ENCODE results near the gene SHISAL2A.
A peak's percentile ranks its signal among the peaks of the same experiment; 100 is the strongest.

Gene SHISAL2A

DNA sequence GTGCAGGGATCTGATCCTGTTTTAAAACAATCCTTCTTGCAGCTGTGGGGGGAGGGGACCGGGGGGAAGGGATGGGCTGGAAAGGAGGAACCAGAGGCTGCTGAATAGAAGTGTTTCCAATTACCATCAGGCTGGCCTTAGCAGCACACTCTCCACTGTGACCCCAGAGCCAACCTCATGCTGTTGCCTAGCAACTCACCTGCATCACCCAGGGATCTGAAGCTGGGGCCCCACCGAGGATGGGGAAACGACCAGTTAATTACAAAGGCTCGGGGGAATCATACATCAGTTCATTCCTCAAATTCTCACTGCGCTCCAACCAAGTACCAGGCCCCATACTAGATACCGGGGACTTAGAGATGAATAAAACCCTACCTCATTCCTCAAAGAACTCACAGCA is 42.7 kb upstream of the SHISAL2A start:
- no peaks in the 10 kb centered on the region for H3K9me3 ChIP-seq (replicated peaks in 1 of 2; ENCODE audit: control insufficient read depth in 2 of 2, insufficient read depth in 1 of 2, low read depth in 1 of 2, low read length in 2 of 2)
- peak overlapping the region; percentile 93 for H3K27ac ChIP-seq (replicated peaks; ENCODE audit: low read length)
- H3K4ac ChIP-seq (ENCODE audit: low read length), result no peak overlapping the region
- no peaks in the 10 kb centered on the region for H3K36me3 ChIP-seq (replicated peaks in 1 of 2; ENCODE audit: control insufficient read depth in 2 of 2, insufficient read depth in 2 of 2, low read length in 2 of 2)
- H3K4me1 ChIP-seq (ENCODE audit: control insufficient read depth in 2 of 2, insufficient read depth in 1 of 2, low read depth in 1 of 2, low read length in 2 of 2), result peaks cover 26 to 29% of the 10 kb centered on the region in 2 donors
- H3K79me1 ChIP-seq (ENCODE audit: low read depth, low read length), result no peaks in the 10 kb centered on the region
- peak; percentile 80 for DNase-seq (ENCODE audit: low spot score)
- H3K4me2 ChIP-seq (ENCODE audit: insufficient read depth, low read length, poor library complexity, severe bottlenecking), result peak overlapping the region; percentile 23
- no peak overlapping the region for H3K23ac ChIP-seq (ENCODE audit: low read depth, low read length, poor library complexity)
- H2BK5ac ChIP-seq (ENCODE audit: low read length), result no peak overlapping the region
- peak overlapping the region; percentile 51 for H2AFZ ChIP-seq (ENCODE audit: low read length)
- H2AK5ac ChIP-seq (ENCODE audit: low read depth, low read length), result no peak overlapping the region
- no peak overlapping the region for H2BK15ac ChIP-seq (ENCODE audit: low read length)
- no CpG with 5 or more reads among the region's 6 CpGs for WGBS, 2 donors (ENCODE audit: extremely low coverage in 2 of 2, insufficient read length in 2 of 2, insufficient replicate concordance in 1 of 2)
- H3K4me3 ChIP-seq (ENCODE audit: low read length in 2 of 2), result no peak overlapping the region
- no peak overlapping the region for H3K9ac ChIP-seq (ENCODE audit: low read depth, low read length, poor library complexity)
- H2BK12ac ChIP-seq (ENCODE audit: low read length), result no peak overlapping the region
- no peak overlapping the region for H3K14ac ChIP-seq (ENCODE audit: low read length)
- H4K8ac ChIP-seq (ENCODE audit: low read depth, low read length), result no peak overlapping the region
- H4K91ac ChIP-seq (ENCODE audit: low read depth, low read length, poor library complexity), result no peak overlapping the region
- no peak overlapping the region for H2BK120ac ChIP-seq (ENCODE audit: low read depth, low read length)
- H3K18ac ChIP-seq (ENCODE audit: low read length), result no peak overlapping the region
- H3K27me3 ChIP-seq (ENCODE audit: control insufficient read depth in 3 of 3, insufficient read depth in 3 of 3, low read depth in 1 of 3, low read length in 3 of 3), result no peaks in the 10 kb centered on the region

DNA sequence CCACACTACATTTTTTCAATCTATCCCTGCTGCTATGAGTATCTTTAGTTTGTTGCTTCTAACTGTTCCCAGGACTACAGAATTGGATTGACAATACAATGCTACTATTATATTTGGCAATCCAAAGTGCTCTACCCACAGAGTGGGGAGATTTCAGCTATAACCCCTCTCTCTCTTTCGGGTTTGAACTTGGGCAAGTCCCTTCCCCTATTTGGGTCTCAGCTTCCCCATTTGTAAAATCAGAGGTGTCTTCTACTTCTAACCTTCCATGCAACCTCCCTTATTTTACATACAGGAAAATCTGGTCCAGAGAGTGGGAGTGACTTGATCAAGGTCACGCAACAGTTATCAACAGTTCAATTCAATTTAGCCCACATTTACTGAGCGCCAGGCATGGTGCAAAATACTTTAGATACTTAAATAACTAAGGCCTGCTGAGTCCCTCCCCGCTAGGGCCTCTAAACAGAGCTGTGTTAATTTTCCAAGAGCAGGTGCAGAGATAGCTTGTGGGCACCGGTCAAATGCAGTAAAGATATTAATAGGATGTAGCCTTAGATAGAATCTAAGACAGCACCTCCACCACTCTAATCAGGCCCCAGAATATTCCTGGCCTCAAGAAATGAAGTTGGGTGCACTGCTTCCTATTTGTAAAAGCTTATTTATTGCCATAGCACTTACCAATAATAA is 40.2 kb upstream of the SHISAL2A start:
- Histone ChIP-seq H3K9ac (ENCODE audit: low read depth, low read length, poor library complexity) (no peak overlapping the region), H3K18ac (ENCODE audit: low read length) (no peak overlapping the region), H3K4me3 (ENCODE audit: low read length in 2 of 2) (no peak overlapping the region), H2AK5ac (ENCODE audit: low read depth, low read length) (no peak overlapping the region), H3K14ac (ENCODE audit: low read length) (no peak overlapping the region), H2BK120ac (ENCODE audit: low read depth, low read length) (no peak overlapping the region), H2AFZ (ENCODE audit: low read length) (no peak overlapping the region), H3K27ac (replicated peaks; ENCODE audit: low read length) (no peak overlapping the region), H2BK15ac (ENCODE audit: low read length) (no peak overlapping the region), H2BK5ac (ENCODE audit: low read length) (no peak overlapping the region), H3K4ac (ENCODE audit: low read length) (no peak overlapping the region), H3K23ac (ENCODE audit: low read depth, low read length, poor library complexity) (no peak overlapping the region), H3K9me3 (replicated peaks in 1 of 2; ENCODE audit: control insufficient read depth in 2 of 2, insufficient read depth in 1 of 2, low read depth in 1 of 2, low read length in 2 of 2) (no peaks in the 10 kb centered on the region), H3K4me1 (ENCODE audit: control insufficient read depth in 2 of 2, insufficient read depth in 1 of 2, low read depth in 1 of 2, low read length in 2 of 2) (peaks cover 24 to 29% of the 10 kb centered on the region in 2 donors), H3K27me3 (ENCODE audit: control insufficient read depth in 3 of 3, insufficient read depth in 3 of 3, low read depth in 1 of 3, low read length in 3 of 3) (no peaks in the 10 kb centered on the region), H2BK12ac (ENCODE audit: low read length) (no peak overlapping the region), H3K4me2 (ENCODE audit: insufficient read depth, low read length, poor library complexity, severe bottlenecking) (no peak overlapping the region), H4K91ac (ENCODE audit: low read depth, low read length, poor library complexity) (no peak overlapping the region), H4K8ac (ENCODE audit: low read depth, low read length) (no peak overlapping the region), H3K79me1 (ENCODE audit: low read depth, low read length) (no peaks in the 10 kb centered on the region), H3K36me3 (replicated peaks in 1 of 2; ENCODE audit: control insufficient read depth in 2 of 2, insufficient read depth in 2 of 2, low read length in 2 of 2) (no peaks in the 10 kb centered on the region)
- whole genome bisulfite sequencing, 2 donors (ENCODE audit: extremely low coverage in 2 of 2, insufficient read length in 2 of 2, insufficient replicate concordance in 1 of 2), result no CpG with 5 or more reads among the region's 5 CpGs
- no peak for DNase-seq (ENCODE audit: low spot score)

DNA sequence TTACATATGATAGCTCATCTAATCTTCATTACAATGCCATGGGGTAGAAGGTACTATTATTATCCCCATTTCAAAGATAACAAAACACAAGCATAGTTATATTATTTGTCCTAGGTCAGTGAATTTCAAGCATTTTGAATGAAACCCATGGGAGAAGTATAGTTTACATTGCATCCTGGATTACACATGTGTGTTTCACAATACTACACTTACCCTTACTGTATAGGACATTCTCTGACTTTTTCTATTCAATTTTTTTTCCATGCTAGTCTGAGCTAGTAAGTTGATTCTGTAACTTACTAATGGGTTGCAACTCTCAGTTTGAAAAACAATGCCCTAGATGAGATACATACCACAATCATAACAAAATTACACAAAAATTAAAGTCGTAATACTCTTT is 39.5 kb upstream of the SHISAL2A start:
- Histone ChIP-seq H3K4ac (ENCODE audit: low read length) (no peak overlapping the region), H3K23ac (ENCODE audit: low read depth, low read length, poor library complexity) (no peak overlapping the region), H2BK5ac (ENCODE audit: low read length) (no peak overlapping the region), H3K14ac (ENCODE audit: low read length) (no peak overlapping the region), H2BK12ac (ENCODE audit: low read length) (no peak overlapping the region), H3K27me3 (ENCODE audit: control insufficient read depth in 3 of 3, insufficient read depth in 3 of 3, low read depth in 1 of 3, low read length in 3 of 3) (no peaks in the 10 kb centered on the region), H4K8ac (ENCODE audit: low read depth, low read length) (no peak overlapping the region), H3K79me1 (ENCODE audit: low read depth, low read length) (no peaks in the 10 kb centered on the region), H2BK120ac (ENCODE audit: low read depth, low read length) (no peak overlapping the region), H3K36me3 (replicated peaks in 1 of 2; ENCODE audit: control insufficient read depth in 2 of 2, insufficient read depth in 2 of 2, low read length in 2 of 2) (no peaks in the 10 kb centered on the region), H2BK15ac (ENCODE audit: low read length) (no peak overlapping the region), H3K4me2 (ENCODE audit: insufficient read depth, low read length, poor library complexity, severe bottlenecking) (no peak overlapping the region), H3K4me1 (ENCODE audit: control insufficient read depth in 2 of 2, insufficient read depth in 1 of 2, low read depth in 1 of 2, low read length in 2 of 2) (peaks cover 22 to 29% of the 10 kb centered on the region in 2 donors), H2AFZ (ENCODE audit: low read length) (no peak overlapping the region), H3K9ac (ENCODE audit: low read depth, low read length, poor library complexity) (no peak overlapping the region), H3K27ac (replicated peaks; ENCODE audit: low read length) (no peak overlapping the region), H2AK5ac (ENCODE audit: low read depth, low read length) (no peak overlapping the region), H3K4me3 (ENCODE audit: low read length in 2 of 2) (no peak overlapping the region), H3K9me3 (replicated peaks in 1 of 2; ENCODE audit: control insufficient read depth in 2 of 2, insufficient read depth in 1 of 2, low read depth in 1 of 2, low read length in 2 of 2) (no peaks in the 10 kb centered on the region), H4K91ac (ENCODE audit: low read depth, low read length, poor library complexity) (no peak overlapping the region), H3K18ac (ENCODE audit: low read length) (no peak overlapping the region)
- DNase-seq (ENCODE audit: low spot score), result no peak
- WGBS, 2 donors (ENCODE audit: extremely low coverage in 2 of 2, insufficient read length in 2 of 2, insufficient replicate concordance in 1 of 2), result no CpG with 5 or more reads among the region's 1 CpG

DNA sequence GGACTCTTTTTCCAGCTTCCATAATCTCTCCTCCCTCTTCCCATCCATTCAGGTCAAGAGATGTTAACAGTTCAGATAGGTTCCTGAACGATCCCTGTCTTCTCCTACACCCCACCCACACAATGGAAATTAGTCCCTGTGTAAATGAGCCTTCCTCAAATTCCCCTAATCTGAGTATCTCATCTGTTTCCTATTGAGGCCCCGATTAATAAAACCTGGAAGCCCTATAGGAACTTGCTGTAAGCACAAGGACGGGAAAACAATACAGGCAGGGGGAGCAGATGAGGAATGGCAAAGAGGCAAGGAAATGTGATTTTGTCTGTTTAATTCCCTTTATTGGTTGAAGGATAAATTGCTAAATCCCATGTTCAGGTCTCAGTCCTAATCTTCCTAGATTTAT is 37.9 kb upstream of the SHISAL2A start:
- no peak overlapping the region for H2AK5ac ChIP-seq (ENCODE audit: low read depth, low read length)
- H3K23ac ChIP-seq (ENCODE audit: low read depth, low read length, poor library complexity), result no peak overlapping the region
- H3K27ac ChIP-seq (replicated peaks; ENCODE audit: low read length), result no peak overlapping the region
- no peaks in the 10 kb centered on the region for H3K27me3 ChIP-seq (ENCODE audit: control insufficient read depth in 3 of 3, insufficient read depth in 3 of 3, low read depth in 1 of 3, low read length in 3 of 3)
- H2AFZ ChIP-seq (ENCODE audit: low read length), result peak overlapping the region; percentile 14
- H3K36me3 ChIP-seq (replicated peaks in 1 of 2; ENCODE audit: control insufficient read depth in 2 of 2, insufficient read depth in 2 of 2, low read length in 2 of 2), result no peaks in the 10 kb centered on the region
- H2BK12ac ChIP-seq (ENCODE audit: low read length), result no peak overlapping the region
- no CpG with 5 or more reads among the region's 3 CpGs for WGBS, 2 donors (ENCODE audit: extremely low coverage in 2 of 2, insufficient read length in 2 of 2, insufficient replicate concordance in 1 of 2)
- no peak overlapping the region for H4K8ac ChIP-seq (ENCODE audit: low read depth, low read length)
- no peak overlapping the region for H4K91ac ChIP-seq (ENCODE audit: low read depth, low read length, poor library complexity)
- H3K18ac ChIP-seq (ENCODE audit: low read length), result no peak overlapping the region
- no peak overlapping the region for H2BK15ac ChIP-seq (ENCODE audit: low read length)
- H2BK120ac ChIP-seq (ENCODE audit: low read depth, low read length), result no peak overlapping the region
- H3K4me2 ChIP-seq (ENCODE audit: insufficient read depth, low read length, poor library complexity, severe bottlenecking), result no peak overlapping the region
- H3K14ac ChIP-seq (ENCODE audit: low read length), result no peak overlapping the region
- H3K9ac ChIP-seq (ENCODE audit: low read depth, low read length, poor library complexity), result no peak overlapping the region
- no peak overlapping the region for H3K4ac ChIP-seq (ENCODE audit: low read length)
- H3K4me3 ChIP-seq (ENCODE audit: low read length in 2 of 2), result no peak overlapping the region
- H3K79me1 ChIP-seq (ENCODE audit: low read depth, low read length), result no peaks in the 10 kb centered on the region
- no peaks in the 10 kb centered on the region for H3K9me3 ChIP-seq (replicated peaks in 1 of 2; ENCODE audit: control insufficient read depth in 2 of 2, insufficient read depth in 1 of 2, low read depth in 1 of 2, low read length in 2 of 2)
- DNase-seq (ENCODE audit: low spot score), result no peak
- H2BK5ac ChIP-seq (ENCODE audit: low read length), result no peak overlapping the region
- peaks cover 11 to 13% of the 10 kb centered on the region in 2 donors for H3K4me1 ChIP-seq (ENCODE audit: control insufficient read depth in 2 of 2, insufficient read depth in 1 of 2, low read depth in 1 of 2, low read length in 2 of 2)

Measured in neuronal stem cell (in vitro differentiated cells).